Spinal cord (tissue), 10 donors: Measurements from ENCODE around the gene KCNAB1. TPM values are rescaled to one million over a fixed set of nuclear protein-coding genes. Genes with fewer than 3 reads are reported as not detected.

Experiments
- DNase-seq, 6 donors: peaks; one replicate each; pipeline versions ENCODE4 v3.0.0 to v3.0.0-alpha.2; 2013 to 2015; ENCODE audit warnings: low spot score in 6 of 6, low read depth in 4 of 6
- H3K27ac ChIP-seq: one replicate; pipeline ENCODE4 v1.5.1; 2013; ENCODE audit warnings: low read depth, low read length, control low read depth
- H3K27me3 ChIP-seq: one replicate; pipeline ENCODE4 v1.6.1; 2013; ENCODE audit warnings: low read length; ENCODE audit not compliant: control insufficient read depth, insufficient read depth
- H3K36me3 ChIP-seq: one replicate; pipeline ENCODE4 v1.6.1; 2013; ENCODE audit warnings: low read length; ENCODE audit not compliant: control insufficient read depth, insufficient read depth
- H3K4me1 ChIP-seq: one replicate; pipeline ENCODE4 v1.6.1; 2013; ENCODE audit warnings: low read length; ENCODE audit not compliant: control insufficient read depth, insufficient read depth
- H3K4me3 ChIP-seq: one replicate; pipeline ENCODE4 v1.5.1; 2013; ENCODE audit warnings: low read depth, low read length, control low read depth
- H3K9me3 ChIP-seq: one replicate; pipeline ENCODE4 v1.6.1; 2013; ENCODE audit warnings: low read length; ENCODE audit not compliant: control insufficient read depth, insufficient read depth
- WGBS: methylation state at CpG from one replicate; pipeline ENCODE4 v1.1.5; 2013; ENCODE audit warnings: missing lambda C conversion rate; ENCODE audit not compliant: insufficient coverage; 5-methylcytosine and 5-hydroxymethylcytosine counted together
- polyA plus RNA-seq, 2 donors: library from polyadenylated mRNA; unstranded; fragments of 120-200 nt; gene quantifications; one replicate each; pipeline ENCODE4 v1.2.1, GENCODE V29; 2013; ENCODE audit not compliant: insufficient read length in 2 of 2
- total RNA-seq, 2 donors: library from RNA; depleted of rRNA in 1 of 2; stranded (reverse); fragments of 120-200 nt in 1 of 2; fragments of >200 nt in 1 of 2; gene quantifications; one replicate each; pipeline versions ENCODE4 v1.2.3 to v1.2.4, GENCODE V29; 2013 to 2014
- donor health status: healthy.

Gene KCNAB1
- total and polyA plus RNA-seq, 4 donors: 10.1 to 27.5 (median 22.6) TPM

DNA sequence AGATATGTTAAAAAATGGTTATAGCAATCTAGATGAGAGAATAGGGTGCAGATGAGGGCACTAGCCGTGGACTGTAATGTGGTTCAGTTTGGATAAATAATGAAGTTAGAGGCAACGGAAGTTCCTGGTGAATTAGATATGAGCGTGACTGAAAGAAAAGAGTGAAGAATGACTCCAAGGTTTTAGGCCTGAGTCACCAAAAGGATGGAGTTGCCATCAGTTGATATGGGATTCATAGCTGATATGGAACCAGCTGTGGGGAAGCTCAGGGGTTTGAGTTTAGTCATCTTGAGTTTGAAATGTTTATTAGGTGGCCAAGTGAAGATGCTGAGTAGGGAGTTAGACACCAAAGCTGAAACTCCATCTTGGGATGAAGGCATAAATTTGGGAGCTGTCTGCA, 368.4 kb downstream of the KCNAB1 start:
- Histone ChIP-seq H3K9me3 (no peaks in the 10 kb centered on the region), H3K4me3 (no peak overlapping the region), H3K27ac (no peak overlapping the region), H3K27me3 (no peaks in the 10 kb centered on the region), H3K4me1 (no peaks in the 10 kb centered on the region), H3K36me3 (no peaks in the 10 kb centered on the region)
- no peak for DNase-seq
- WGBS: 98% methylated on average over 3 of the region's 3 CpGs

DNA sequence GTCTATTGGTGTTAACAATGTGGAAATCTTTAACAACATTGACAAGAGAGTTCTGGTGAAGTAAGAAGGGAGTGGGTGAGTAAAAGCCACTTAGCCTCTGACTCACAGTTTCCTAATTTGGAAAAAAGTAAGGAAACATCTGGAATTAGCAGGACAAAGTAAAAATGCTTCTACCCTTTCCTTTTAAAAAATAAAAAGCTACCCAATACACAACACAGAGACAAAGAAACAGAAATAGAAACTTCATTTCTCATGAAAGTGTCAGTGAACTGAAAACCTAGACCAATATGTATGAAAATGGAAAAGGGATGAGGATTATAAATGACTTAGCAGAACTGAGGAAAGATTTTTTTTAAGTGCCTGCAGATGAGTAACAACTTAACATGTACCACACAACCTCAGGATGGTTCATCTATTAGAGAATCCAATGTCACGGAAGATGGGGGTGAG, 369.1 kb downstream of the KCNAB1 start:
- Histone ChIP-seq H3K27ac (no peak overlapping the region), H3K4me3 (no peak overlapping the region), H3K36me3 (no peaks in the 10 kb centered on the region), H3K9me3 (no peaks in the 10 kb centered on the region), H3K4me1 (no peaks in the 10 kb centered on the region), H3K27me3 (no peaks in the 10 kb centered on the region)
- WGBS: no CpG with 5 or more reads among the region's 1 CpG
- DNase-seq: no peak

DNA sequence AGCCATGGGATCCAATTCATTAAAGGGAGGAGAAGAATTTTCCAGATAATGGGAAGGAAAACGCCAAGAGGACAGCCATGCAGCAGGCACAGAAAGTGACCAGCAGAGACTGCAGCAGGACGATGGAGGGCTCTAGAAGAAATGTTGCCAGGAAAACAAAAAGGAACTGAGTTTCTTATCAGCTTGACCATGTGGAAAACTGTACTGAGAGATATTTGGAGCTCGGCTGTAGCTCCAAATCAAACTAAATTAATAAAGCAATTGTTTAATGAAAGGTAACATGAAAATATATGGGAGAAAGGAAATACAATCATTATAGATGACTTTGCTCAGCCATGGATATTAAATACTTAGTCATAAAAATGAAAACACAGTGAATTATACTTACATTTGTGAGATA, 370.8 kb downstream of the KCNAB1 start:
- 72% methylated on average over 2 of the region's 3 CpGs for WGBS
- Histone ChIP-seq H3K4me3 (no peak overlapping the region), H3K4me1 (no peaks in the 10 kb centered on the region), H3K27ac (no peak overlapping the region), H3K9me3 (no peaks in the 10 kb centered on the region), H3K36me3 (no peaks in the 10 kb centered on the region), H3K27me3 (no peaks in the 10 kb centered on the region)
- DNase-seq: no peak

DNA sequence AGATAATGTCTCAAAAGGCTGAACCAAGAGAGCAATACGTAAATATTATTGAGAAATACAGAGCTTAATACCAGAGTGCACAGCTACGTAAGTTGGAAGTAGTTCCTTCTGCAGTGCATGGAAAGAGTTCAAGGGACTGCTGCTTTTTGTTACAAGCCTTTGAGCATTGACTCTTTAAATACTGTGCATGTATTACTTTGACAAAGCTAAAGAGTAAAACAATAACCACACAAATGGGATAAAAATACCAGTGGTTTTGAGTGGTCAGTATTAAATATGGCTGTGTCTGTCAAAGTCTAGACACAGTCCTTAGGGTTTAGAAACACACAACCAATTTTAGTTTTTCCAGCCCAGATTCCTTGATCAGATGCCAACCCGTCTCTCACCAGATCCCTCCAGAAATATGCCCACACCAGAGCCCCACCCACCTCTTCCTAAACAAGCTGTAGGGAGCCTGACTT, 372.5 kb downstream of the KCNAB1 start:
- Histone ChIP-seq H3K4me1 (no peaks in the 10 kb centered on the region), H3K36me3 (no peaks in the 10 kb centered on the region), H3K27ac (no peak overlapping the region), H3K4me3 (no peak overlapping the region), H3K27me3 (no peaks in the 10 kb centered on the region), H3K9me3 (no peaks in the 10 kb centered on the region)
- no peak for DNase-seq
- 91% methylated on average over 1 of the region's 3 CpGs for WGBS

GRCh38 chr3:156493887-156494286, 373.5 kb downstream of the KCNAB1 start:
- no peaks in the 10 kb centered on the region for H3K4me1 ChIP-seq
- no peaks in the 10 kb centered on the region for H3K27me3 ChIP-seq
- WGBS: no CpG with 5 or more reads among the region's 3 CpGs
- H3K4me3 ChIP-seq: no peak overlapping the region
- no peaks in the 10 kb centered on the region for H3K36me3 ChIP-seq
- H3K9me3 ChIP-seq: no peaks in the 10 kb centered on the region
- no peak for DNase-seq
- no peak overlapping the region for H3K27ac ChIP-seq

DNA sequence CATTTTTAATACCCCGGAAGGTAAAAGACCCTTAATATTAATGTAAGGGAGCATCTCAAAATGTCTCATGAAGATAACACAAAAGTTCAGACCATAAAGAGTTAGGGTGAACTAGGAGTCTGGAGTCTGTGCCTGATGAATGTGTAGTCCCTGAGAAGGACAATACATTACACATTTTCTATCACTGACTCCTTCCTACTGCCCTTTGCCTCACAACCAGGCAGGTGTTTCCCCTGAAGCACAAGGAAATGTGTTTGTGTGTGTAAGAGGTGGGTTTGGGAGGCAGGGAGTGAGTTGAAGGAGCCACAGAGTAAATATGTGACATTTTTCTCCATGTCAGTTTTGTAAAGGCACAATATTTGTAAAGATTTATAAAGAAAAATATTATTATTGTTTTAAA, 375.4 kb downstream of the KCNAB1 start:
- no peak overlapping the region for H3K4me3 ChIP-seq
- H3K27me3 ChIP-seq: no peaks in the 10 kb centered on the region
- H3K36me3 ChIP-seq: no peaks in the 10 kb centered on the region
- H3K9me3 ChIP-seq: no peaks in the 10 kb centered on the region
- WGBS: no CpG with 5 or more reads among the region's 1 CpG
- no peak overlapping the region for H3K27ac ChIP-seq
- no peak for DNase-seq
- H3K4me1 ChIP-seq: no peaks in the 10 kb centered on the region

DNA sequence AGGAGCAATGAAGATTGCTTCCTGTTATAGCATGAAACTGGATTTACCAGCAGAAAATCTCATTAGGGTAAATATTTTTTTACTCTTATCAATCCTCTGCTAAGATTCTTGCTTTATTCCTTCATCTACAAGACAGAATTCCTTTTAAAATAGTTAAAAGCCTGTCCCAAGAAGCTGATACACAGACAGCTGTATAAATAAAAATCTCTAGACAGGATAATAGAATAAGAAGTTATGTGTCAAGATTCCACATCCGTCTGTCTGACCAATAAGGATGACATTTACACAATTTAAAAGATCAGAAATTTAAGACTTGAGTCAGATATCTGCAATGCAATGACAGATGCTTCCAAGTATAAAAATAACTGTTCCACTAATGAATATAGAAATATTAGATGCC, 376.9 kb downstream of the KCNAB1 start:
- no peak overlapping the region for H3K27ac ChIP-seq
- H3K4me1 ChIP-seq: no peaks in the 10 kb centered on the region
- no peaks in the 10 kb centered on the region for H3K27me3 ChIP-seq
- WGBS: no CpG with 5 or more reads among the region's 1 CpG
- no peak overlapping the region for H3K4me3 ChIP-seq
- no peaks in the 10 kb centered on the region for H3K9me3 ChIP-seq
- DNase-seq: no peak
- H3K36me3 ChIP-seq: no peaks in the 10 kb centered on the region

DNA sequence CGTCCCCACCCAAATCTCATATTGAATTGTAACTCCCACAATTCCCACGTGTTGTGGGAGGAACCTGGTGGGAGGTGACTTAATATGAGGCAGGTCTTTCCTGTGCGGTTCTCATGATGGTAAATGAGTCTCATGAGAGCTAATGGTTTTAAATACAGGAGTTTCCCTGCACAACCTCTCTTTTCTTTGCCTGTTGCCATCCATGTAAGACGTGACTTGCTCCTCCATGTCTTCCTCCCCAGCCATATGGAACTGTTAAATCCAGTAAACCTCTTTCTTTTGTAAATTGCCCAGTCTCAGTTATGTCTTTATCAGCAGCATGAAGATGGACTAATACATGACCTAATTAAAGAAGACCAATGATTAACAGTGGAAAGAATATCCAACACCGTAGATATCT, 377.9 kb downstream of the KCNAB1 start:
- no peak for DNase-seq
- H3K4me1 ChIP-seq: no peaks in the 10 kb centered on the region
- WGBS: no CpG with 5 or more reads among the region's 5 CpGs
- no peak overlapping the region for H3K4me3 ChIP-seq
- no peaks in the 10 kb centered on the region for H3K9me3 ChIP-seq
- no peaks in the 10 kb centered on the region for H3K27me3 ChIP-seq
- H3K27ac ChIP-seq: no peak overlapping the region
- H3K36me3 ChIP-seq: no peaks in the 10 kb centered on the region

- Histone ChIP-seq H3K36me3 (no peaks in the 10 kb centered on the region), H3K4me1 (no peaks in the 10 kb centered on the region), H3K27me3 (no peaks in the 10 kb centered on the region), H3K9me3 (no peaks in the 10 kb centered on the region), H3K4me3 (no peak overlapping the region), H3K27ac (no peak overlapping the region)
- no peak for DNase-seq
Measured at GRCh38 chr3:156507285-156507684, 386.9 kb downstream of the KCNAB1 start.

DNA sequence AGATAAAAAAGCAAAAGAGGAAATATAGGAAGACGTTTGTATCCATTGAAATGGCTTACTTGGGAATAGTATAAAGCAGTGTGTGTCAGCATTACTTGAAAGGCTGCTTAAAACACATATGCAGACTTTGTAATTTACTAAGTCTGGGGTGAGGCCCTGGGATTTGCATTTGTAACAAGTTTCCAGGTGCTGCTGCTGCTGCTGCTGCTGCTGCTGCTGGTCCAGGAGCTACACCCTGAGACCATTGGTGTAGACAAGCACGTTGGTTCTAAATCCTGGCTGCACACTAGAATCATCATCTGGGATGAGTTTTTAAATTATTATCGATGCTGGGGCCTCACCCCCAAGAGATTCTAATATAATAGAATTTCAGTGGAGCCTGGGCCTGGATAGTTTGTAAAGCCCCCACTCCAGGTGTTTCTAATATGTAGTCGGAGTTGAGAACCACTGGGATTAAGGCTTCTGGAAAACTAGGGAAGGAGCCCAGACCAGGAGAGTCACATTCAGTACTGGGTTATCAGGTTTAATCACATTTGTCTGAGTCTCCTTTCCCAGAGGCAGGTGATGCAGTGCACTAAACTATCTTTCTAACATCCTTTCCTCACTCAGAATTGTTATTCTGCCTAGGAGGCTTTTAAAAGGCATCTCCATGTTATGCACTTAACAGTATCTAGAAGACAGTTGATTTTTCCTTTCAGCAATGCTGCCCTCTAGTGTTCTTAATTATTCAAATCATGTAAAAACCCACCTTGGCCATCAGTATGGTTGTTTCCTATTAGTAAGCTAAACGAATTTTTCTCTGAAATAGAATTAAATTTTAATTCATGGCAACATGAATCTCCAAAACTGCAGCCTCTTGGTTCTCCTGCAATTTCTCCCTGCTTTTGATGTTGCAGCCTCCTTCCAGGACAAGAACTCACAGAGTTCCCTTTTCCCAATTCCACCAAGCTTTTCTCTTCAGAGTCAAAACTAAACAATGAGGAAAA, 389.1 kb downstream of the KCNAB1 start:
- no peaks in the 10 kb centered on the region for H3K9me3 ChIP-seq
- no peaks in the 10 kb centered on the region for H3K36me3 ChIP-seq
- peak; percentile 33 to 94 (median 56) for DNase-seq
- no peaks in the 10 kb centered on the region for H3K27me3 ChIP-seq
- H3K4me1 ChIP-seq: no peaks in the 10 kb centered on the region
- no peak overlapping the region for H3K27ac ChIP-seq
- H3K4me3 ChIP-seq: no peak overlapping the region
- WGBS: 63% methylated on average over 2 of the region's 5 CpGs
